SU-DHL-6 (cell line): Measurements from ENCODE around the gene TIMP3.

Experiments
- EZH2phosphoT487 ChIP-seq: fragments of 200-600 bp; sonication (generic), shearing (Covaris generic); conservative IDR thresholded peaks from 2 replicates; pipeline ENCODE4 v1.6.1; 2018; ENCODE audit warnings: mild to moderate bottlenecking, antibody characterized with exemption, low read length, moderate library complexity, mixed read lengths
- TF ChIP-seq, protein P1 (sequence below): fragments of 200-600 bp; sonication (generic); IDR thresholded peaks from one replicate; pipeline ENCODE4 v1.5.1; 2017; ENCODE audit warnings: antibody characterized with exemption, mild to moderate bottlenecking, low read length, moderate library complexity; ENCODE audit not compliant: insufficient read depth, poor library complexity, severe bottlenecking

DNA sequence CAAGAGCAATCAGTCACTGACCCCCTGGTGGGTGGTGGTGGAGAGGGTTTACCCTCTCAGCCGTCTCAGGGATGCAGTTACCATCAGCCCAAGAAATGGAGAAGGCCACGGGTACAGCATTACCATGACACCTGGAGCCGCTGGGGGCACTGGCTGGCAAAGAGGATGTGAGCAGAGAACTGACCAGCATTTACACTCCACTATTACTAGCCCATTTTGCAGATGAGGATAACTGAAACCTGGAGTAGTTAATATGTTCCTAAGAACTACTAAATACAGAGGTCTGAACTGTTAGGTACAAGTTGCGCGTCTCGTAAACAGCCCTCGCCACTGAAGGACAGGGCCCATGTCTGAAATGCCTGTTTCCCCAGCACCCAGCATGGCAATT, 79.0 kb downstream of the TIMP3 start:
- TF ChIP-seq, protein P1, sequence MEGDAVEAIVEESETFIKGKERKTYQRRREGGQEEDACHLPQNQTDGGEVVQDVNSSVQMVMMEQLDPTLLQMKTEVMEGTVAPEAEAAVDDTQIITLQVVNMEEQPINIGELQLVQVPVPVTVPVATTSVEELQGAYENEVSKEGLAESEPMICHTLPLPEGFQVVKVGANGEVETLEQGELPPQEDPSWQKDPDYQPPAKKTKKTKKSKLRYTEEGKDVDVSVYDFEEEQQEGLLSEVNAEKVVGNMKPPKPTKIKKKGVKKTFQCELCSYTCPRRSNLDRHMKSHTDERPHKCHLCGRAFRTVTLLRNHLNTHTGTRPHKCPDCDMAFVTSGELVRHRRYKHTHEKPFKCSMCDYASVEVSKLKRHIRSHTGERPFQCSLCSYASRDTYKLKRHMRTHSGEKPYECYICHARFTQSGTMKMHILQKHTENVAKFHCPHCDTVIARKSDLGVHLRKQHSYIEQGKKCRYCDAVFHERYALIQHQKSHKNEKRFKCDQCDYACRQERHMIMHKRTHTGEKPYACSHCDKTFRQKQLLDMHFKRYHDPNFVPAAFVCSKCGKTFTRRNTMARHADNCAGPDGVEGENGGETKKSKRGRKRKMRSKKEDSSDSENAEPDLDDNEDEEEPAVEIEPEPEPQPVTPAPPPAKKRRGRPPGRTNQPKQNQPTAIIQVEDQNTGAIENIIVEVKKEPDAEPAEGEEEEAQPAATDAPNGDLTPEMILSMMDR, result no peak
- TF ChIP-seq EZH2phosphoT487, result no peak
